Epidermal melanocyte (primary cell): ENCODE measurements around the gene VCAN.

Experiments used
- DNase-seq: peaks from one replicate; pipeline ENCODE4 v3.0.0; 2011; ENCODE audit warnings: low spot score; ENCODE audit not compliant: insufficient read length

VCAN gene

DNA sequence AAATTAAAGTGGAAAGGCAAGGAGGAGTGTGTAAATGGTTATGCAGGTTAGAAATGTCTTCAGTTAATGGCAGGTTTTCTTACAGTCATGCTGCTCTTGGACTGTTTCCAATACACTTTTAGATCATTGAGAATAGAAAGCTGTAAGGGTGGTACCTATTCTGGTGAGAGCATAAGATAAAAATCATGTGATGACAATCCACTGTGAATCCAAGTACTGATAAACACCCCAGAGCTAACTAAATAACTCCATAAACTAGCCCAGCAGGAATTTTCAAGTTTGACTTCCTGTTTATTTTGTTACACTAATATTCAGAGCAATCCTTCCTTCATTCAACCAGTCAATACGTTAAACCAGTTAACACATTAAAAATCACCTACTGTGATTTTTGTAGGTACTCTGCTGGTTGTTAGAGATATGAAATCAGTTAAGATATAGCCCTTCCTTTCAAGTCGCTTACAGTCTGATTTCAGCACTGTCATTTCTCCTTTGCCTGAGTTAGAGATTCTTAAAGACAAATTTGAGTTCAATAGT, 22.6 kb downstream of the VCAN start:
- DNase-seq, result no peak

DNA sequence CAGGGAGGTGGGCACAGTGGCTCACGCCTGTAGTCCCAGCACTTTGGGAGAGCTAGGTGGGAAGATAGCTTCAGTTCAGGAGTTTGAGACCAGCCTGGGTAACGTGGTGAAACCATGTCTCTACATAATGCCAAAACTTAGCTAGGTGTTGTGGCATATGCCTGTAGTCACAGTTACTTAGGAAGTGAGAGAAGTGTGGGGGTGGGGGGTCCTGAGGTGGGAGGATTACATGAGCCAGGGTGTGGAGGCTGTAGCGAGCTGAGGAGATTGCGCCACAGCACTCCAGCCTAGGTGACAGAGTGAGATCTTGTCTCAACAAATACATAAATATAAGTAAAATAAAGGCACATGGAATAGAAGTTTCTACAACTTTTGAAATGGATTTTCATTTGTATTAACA, 23.1 kb downstream of the VCAN start:
- DNase-seq, result no peak

DNA sequence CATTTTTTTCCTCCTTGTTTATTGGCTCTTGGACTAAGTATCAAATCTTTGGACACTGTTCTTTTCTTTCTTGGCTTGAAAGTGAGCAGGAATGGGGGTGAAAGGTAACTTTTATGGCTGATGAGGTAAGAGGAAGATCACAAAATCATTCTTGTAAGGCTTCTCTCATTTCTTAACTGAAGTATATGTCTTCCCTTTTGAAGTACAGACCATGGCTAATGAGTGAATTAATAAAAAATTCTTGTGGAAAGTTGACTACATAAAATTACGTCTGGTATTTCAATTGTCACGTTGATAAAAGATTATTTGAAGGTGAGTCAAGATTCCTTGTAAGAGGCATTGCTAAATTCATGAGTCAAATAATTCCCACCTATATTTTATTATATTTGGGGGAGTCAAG, 25.1 kb downstream of the VCAN start:
- DNase-seq, result no peak

DNA sequence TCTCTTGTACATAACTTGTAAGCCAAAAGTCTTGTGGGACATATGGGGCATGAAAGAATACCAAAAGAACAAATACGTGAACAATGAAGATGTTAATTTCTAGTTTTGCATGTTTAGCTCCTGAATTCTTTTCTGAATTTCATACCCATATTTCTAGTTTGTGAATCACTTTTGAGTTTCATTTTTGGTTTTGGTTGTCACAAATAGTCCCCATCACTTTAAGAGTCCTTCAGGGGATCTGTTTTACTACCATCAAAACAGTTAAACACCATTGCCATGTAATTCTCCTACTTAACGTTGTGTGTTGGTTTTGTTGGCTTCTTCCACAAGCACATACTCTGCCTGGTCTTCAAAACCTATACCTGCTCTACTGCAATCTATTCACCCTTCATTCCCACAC, 27.0 kb downstream of the VCAN start:
- no peak for DNase-seq

DNA sequence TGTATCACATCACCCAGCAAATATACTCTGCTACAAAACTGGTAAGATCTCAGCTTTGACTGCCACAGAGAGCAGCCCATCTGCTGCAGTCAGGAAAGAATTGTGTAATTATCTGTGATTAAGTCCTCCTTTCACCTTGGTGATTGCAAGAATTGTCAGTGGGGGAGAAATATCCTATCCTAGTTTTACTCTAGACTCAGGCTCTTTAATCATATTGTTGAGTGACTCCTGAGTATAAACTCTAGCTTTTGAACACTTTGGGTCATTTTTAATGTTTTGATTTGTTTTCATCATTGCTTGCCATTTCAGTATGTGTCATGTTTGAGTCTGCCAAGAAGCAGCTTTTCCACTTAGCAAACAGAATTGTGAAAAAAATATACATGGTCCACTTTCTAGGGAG, 32.1 kb downstream of the VCAN start:
- DNase-seq, result no peak

DNA sequence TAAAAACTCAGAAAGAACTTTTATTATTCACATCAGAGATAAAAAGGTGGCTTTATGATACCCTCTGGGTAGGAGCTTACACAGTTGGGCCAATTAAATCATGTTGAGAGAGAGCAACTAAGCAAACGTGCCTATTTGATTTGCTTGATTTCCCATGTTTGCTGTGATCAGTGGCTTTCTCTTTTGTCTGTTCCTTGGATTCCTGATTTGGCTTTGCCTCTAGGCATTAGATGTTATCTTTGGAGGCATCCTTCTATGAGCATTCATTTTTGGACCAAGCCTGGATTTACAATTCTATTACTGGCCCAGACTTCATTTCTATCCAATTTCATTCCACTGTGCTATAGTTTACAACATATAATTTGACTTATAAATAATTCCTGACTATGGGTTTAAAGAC, 35.9 kb downstream of the VCAN start:
- no peak for DNase-seq

DNA sequence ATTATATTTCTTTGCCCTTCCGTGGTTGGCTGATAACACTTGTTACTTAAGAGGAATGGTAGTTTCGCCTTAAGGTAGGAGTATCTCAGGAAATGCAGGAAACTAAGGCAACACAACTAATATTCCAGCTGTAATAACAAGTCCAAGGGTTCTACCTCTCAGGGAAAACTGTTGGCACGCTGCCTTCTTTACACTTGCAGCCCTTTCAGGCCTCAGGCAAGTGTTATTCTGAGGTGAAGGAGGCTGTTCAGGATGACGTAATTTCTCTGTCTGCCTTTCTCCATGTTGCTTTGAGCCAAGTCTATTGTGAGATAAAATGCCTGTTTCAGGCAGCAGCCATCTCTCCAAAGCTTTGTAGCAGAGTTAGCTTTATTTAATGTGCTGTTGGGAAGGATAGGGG, 38.0 kb downstream of the VCAN start:
- DNase-seq, result no peak

DNA sequence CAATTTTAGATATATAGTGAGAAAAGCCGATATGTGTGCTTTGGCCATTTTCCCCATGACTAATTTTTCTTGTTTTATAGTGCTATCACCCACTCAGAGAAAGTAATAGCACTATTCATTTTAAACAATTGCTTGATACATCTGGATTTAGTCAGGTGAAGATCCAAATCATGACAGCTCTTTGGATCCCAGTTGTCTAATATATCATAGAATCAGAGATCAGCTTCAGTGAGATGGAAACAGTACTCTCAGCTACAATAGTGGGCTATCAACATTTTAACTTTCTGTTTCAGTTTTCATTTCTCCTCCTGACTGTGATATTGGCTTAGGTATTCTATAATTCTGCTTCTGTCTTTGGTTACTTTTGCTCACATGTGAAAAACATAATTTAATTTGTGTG, 38.7 kb downstream of the VCAN start:
- no peak for DNase-seq

DNA sequence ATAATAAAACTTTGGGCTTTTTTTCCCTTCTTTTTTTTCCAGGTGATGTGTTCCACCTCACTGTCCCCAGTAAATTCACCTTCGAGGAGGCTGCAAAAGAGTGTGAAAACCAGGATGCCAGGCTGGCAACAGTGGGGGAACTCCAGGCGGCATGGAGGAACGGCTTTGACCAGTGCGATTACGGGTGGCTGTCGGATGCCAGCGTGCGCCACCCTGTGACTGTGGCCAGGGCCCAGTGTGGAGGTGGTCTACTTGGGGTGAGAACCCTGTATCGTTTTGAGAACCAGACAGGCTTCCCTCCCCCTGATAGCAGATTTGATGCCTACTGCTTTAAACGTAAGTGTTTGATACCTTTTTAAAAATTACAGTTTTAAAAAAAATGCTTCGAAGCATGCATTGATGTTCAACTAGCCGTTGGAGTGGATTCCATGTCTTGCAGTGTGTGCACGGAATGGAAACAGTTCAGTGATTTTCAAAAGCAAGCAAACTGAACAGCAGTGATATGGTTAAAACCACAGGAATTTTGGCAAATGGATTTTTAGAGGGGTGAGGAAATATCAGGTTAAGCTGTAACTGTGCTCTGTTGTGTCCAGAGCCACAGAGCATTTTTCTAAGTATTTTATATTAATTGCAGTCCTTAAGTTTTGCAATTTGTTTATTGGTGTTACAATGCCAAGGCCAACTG, 40.7 kb downstream of the VCAN start:
- no peak for DNase-seq

DNA sequence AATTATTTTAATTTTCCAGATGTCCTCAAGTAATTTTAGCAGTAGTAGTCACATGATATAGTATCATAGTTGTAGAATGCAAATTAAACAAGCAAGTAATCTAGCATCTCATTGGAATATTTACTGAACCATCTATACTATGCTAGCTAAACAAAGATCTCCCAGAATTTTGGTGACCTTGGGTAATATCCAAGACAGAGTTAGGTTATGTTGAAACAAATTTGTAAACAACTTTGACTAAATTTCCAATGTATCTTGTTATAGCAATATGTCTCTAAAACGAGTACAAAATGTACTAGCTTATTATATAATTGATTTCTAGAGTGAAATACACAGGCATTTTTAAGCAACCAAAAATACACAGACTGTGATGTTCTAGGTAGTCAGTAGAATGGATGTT, 41.5 kb downstream of the VCAN start:
- no peak for DNase-seq

DNA sequence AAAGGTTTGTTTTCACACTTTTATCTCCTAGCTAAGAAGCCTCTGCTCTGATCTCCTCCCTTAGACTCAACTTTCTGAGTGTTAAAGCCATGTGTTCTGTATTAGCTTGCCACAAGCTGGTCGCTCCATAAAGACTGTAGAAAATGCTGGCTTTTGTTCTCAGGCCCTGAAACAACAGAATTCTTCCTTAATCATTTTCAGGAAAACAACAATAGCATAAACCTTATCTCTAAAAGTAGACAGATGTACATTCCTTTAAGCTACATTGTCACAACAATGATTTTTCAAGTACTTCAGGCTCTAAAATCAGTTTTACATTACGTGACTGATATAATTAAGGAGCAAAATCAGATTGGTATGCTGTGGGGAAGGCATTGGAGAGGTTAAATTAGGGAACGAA, 41.9 kb downstream of the VCAN start:
- DNase-seq, result no peak

DNA sequence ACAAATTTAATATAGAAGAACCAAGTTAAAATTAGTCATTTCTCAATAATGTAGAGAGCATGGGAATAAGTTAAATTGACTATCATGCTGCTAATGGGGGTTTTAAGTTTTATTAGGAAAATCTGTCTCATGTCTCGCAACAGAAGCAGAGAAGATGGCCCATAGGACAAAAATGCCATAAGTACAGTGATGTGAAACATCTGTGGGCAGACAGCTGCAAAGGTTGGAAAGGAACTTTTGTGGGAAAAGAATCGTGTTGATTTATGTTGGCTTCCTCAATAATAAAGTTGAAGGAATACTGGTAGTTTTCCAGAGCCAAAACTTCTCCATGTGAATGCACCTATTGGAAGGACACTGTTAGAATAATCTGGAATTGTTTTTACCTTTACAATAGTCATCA, 44.8 kb downstream of the VCAN start:
- DNase-seq, result no peak

DNA sequence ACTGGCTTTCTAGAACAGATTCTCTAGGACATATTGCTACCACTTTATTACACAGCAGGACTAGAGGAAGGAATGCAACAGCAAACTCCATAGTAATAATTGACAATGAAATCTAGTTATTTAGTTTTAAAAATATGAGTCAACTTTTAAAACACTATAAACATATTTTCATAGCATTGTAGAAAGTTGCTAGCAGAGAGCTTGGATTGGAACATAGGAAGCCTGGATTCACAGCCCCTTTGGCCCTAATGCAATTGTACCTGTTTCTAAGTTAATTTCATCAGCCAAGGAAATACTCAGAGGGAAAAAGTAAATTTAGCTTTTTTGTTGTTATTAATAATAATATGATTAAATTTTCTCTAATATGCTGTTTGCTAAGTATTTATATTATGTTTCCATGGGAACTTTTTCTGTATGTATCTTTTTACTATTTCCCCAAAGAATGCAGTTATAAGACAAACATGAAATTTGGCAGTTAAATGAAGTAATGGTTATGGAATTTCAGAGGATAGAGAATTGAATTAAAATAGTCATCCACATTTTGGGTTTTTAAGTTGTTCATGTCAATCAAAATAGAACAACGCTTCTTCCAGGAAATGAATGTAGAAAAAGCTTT, 45.6 kb downstream of the VCAN start:
- no peak for DNase-seq

DNA sequence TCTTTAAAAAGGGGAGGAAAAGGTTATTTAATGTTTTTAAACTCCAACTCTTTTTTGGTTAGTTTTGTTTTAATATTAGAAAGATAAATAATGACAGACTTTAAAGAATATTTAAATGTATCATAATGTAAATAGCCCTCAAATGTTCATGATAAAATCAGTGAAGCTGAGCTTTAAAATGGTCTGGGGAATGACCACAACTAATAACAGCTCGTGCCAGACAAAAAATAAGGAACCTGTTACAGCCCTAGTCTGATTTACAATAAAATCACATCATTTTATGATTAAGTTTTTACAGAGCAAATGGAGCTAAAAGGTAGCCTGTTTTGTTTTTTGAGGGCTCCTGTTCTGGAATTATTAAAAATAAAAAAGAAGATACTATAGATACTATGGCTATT, 46.1 kb downstream of the VCAN start:
- DNase-seq, result no peak

DNA sequence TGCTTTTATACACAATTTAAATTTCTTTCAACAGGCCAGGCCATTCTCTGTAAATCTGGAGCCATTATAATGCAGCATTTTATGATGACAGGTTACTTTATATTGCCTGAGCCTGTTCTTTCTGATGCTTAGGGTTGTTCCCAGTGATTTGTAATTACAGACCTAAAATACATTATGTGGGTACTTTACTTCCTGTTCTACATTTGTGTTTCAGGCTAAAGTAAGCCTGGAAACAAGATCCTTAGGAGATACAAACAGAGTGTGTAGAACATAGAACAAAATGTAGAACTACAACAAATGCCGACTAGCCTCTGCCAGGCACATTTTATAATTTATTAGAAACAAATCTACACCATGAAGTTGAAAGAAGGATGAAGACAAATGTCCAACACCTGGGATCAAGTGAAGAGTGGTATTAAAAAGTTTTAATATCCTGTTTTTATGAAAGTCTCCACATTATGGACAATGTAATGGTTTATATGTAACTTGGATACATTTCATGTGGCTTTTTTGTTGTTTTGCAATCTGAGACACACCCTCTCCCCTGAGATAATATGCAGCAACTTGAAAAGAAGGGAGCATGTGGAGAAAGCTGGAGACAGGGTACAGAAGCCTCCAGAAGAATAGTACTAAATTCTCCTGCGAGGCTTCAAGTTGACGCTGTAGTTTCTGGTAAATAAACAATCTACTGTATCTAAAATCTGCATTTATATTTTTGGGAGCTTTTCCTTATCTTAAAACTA, 46.9 kb downstream of the VCAN start:
- no peak for DNase-seq

DNA sequence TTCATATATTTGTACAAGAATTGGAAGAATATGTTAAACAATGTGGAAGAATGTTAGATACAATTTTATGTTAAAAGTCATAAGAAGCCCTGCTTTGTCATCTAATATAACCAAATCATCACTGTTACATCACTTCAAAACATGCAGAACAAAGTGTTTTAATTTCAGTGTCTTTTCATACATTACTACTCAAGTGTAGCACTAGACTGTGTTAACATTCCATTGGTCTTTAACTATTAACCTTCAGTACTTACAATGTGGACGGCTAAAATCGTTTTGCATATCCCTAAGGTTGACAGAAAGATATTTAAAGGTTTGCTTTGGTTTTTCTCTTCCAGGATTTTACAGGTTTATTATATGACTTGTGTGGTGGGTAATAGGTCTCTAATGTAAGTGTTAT, 50.9 kb downstream of the VCAN start:
- no peak for DNase-seq

DNA sequence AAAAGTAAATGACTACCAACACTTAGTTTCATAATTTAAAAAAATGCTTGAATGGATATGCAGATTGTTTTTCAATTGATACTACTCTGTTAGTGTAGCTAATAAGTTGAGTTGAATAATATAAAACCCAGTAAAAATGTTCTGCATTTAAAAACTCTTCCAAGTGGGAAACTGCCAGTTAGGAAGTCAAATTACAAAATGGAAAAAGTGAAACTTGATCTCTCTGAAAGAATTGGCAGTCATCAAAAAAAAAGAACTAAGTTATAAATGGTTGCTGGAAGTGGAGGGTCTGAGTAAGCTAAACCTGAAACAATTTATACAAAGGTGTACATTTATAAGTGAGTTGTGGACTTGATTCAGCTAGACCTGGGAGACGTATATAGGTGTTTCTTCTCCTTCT, 52.4 kb downstream of the VCAN start:
- no peak for DNase-seq

DNA sequence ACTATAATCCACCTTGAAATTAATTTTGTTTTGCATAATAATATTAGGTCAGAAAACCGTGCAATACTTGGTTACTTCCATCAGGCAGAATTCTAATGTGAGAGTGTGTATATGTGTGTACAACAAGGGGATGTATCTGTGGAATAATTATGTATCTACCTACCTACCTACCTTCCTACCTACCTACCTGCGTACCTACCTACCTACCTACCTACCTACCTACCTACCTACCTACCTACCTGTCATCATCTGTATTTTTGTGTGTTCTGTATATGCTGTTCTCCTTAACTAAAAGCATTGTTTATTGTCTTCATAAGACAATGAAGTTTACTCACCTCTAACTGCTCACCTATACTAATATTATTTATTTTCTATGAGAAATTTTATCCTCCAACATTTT, 52.8 kb downstream of the VCAN start:
- DNase-seq, result no peak

DNA sequence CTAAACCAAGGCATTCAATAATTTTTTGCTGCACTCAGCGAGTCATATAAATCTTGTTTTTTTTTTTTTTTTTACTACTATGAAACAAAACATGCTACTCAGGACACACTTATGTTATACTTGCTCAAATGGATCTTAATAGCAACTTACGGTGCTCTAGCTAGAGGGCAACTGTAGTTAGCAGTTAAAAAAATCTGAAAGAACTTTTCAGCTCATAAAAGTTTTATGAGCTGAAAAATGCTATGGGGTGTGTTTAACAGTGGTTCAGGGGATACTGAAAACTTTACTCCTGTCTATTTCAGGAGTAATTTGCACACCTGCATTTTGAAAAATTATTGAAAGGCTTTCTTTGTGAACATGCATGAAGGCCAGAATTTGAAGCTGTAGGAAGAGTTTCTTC, 53.4 kb downstream of the VCAN start:
- no peak for DNase-seq

DNA sequence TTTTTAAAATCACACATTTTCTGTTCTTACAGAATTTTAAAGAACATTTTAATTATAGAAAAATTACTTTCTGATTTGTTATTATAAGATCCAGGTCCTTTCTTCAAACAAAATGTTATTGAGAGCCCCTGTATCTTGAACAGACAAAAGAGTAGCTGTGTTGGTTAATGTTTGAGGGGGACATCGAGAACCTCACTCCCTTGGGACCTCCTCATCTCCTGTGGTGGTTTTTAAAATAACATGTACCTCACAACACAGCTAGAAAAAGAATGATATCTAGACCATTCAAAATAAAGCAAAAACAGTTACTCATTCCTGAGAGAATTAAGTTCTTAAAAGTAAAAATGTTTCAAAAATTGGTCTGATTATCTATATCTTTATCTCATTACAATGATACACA, 54.7 kb downstream of the VCAN start:
- DNase-seq, result no peak

DNA sequence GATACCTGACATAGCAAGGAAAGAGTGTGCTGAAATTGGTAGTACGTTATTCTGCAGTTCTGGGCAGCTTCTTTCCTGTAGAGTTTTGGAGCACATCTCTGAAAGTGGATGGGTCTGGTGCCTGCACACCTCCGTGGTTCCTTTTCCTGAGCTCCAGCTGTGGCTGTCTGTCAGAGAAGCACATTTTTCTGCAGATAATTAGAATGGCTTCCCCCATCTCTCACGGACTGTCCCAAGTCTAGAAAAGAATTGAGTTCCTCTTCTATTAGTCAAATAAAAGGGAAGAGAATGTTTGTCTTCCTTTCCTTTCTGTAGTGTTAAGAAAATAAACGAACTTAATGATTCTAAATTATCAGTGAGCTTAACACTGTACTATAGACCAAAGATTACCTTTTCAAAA, 55.7 kb downstream of the VCAN start:
- DNase-seq, result no peak

DNA sequence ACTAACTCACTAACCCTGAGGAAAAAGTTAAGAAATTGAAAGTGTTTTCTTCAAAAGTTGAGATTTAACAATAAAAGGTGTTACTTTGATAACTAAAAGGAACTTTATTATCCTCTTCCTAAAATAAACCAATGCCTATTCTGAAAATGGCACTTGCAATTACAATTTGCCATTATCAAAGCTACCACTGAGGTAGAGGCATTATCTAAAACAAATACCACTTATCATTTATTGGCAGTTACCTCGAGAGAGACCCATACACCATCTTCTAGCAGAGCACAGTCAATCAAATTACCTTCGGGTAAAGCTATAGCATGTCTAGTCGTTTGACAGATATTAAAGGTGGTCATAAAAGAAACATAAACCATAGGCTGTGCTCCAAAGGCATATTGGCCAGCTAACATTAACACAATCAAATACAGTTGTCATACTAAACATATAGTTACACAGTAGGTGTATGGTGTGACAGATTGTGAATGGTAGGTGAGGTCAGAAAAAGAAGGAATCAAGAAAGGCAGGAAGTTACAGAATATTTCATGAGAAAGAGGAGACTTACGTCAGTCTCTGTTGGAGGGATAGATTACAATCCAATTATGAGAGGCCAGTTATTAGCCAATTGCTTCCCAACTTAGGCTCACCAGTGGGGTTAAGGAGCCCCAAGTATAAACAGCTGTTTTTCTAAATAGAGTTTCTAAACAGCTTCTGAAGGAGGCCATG, 56.3 kb downstream of the VCAN start:
- DNase-seq, result no peak
